ENCODE data around the gene ST6GALNAC2.
"Not testable (repeated sequence)": the region's sequence is repeated elsewhere in the genome, so short reads cannot be mapped to it uniquely, and the experiment has no call there.

DNA sequence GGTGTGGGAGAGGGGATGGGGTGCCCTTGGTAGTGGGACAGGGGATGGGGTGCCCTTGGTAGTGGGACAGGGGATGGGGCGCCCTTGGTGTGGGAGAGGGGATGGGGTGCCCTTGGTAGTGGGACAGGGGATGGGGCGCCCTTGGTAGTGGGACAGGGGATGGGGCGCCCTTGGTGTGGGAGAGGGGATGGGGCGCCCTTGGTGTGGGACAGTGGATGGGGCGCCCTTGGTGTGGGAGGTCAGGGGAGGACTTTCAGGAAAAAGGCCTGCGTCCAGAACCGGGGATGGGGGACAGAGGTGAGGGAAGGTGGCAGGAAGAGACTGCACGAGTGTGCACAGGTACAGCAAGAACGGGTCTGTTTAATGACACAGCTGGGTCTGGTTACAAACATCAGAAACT is 58.6 kb downstream of the ST6GALNAC2 start:
- TF ChIP-seq, protein P1, sequence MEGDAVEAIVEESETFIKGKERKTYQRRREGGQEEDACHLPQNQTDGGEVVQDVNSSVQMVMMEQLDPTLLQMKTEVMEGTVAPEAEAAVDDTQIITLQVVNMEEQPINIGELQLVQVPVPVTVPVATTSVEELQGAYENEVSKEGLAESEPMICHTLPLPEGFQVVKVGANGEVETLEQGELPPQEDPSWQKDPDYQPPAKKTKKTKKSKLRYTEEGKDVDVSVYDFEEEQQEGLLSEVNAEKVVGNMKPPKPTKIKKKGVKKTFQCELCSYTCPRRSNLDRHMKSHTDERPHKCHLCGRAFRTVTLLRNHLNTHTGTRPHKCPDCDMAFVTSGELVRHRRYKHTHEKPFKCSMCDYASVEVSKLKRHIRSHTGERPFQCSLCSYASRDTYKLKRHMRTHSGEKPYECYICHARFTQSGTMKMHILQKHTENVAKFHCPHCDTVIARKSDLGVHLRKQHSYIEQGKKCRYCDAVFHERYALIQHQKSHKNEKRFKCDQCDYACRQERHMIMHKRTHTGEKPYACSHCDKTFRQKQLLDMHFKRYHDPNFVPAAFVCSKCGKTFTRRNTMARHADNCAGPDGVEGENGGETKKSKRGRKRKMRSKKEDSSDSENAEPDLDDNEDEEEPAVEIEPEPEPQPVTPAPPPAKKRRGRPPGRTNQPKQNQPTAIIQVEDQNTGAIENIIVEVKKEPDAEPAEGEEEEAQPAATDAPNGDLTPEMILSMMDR (IDR thresholded peaks at IDR 0.05 in 2 of 3, conservative IDR thresholded peaks at IDR 0.05 in 1 of 3; ENCODE audit: control insufficient read depth in 2 of 3, extremely low read depth in 1 of 3, insufficient read depth in 1 of 3, low read depth in 3 of 3, low read length in 3 of 3): not testable (repeated sequence)
- TF ChIP-seq, protein P2, sequence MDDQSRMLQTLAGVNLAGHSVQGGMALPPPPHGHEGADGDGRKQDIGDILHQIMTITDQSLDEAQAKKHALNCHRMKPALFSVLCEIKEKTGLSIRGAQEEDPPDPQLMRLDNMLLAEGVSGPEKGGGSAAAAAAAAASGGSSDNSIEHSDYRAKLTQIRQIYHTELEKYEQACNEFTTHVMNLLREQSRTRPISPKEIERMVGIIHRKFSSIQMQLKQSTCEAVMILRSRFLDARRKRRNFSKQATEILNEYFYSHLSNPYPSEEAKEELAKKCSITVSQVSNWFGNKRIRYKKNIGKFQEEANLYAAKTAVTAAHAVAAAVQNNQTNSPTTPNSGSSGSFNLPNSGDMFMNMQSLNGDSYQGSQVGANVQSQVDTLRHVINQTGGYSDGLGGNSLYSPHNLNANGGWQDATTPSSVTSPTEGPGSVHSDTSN (IDR thresholded peaks at IDR 0.05; ENCODE audit: insufficient replicate concordance, low read depth, low read length): not testable (repeated sequence)
- not testable (repeated sequence) for TF ChIP-seq MTA2 (IDR thresholded peaks at IDR 0.05; ENCODE audit: low read depth); ZNF274 (IDR thresholded peaks at IDR 0.05; ENCODE audit: insufficient read depth, insufficient read length); CBFB (IDR thresholded peaks at IDR 0.05; ENCODE audit: low read depth); EZH2 (IDR thresholded peaks at IDR 0.05; ENCODE audit: borderline replicate concordance, control insufficient read depth, low read depth, low read length)

Measured in GM12878 (cell line).